GM18858 (cell line): ENCODE measurements around the gene NPM3.

Experiments
- ATAC-seq: cut with Tn5 transposase; IDR thresholded peaks from one replicate; pipeline ENCODE4 v1.9.1; 2021; ENCODE audit not compliant: unreplicated experiment

Gene NPM3

GRCh38 chr10:101782811-101783735, at the start of gene NPM3:
TSS of gene NPM3 (minus strand) at chr10:101783446. CDS start at chr10:101783390, 56 bp downstream.
- no peak for ATAC-seq

GRCh38 chr10:101832325-101832771, 49.1 kb upstream of the NPM3 start:
- ATAC-seq: no peak

- no peak for ATAC-seq
Observed at GRCh38 chr10:101831169-101831811, 48.0 kb upstream of the NPM3 start.

- peak; percentile 36 for ATAC-seq
Observed at GRCh38 chr10:101830322-101831168, 47.3 kb upstream of the NPM3 start.

- ATAC-seq: peak; percentile 4
Observed at GRCh38 chr10:101829561-101830315, 46.5 kb upstream of the NPM3 start.

GRCh38 chr10:101828766-101829551, 45.7 kb upstream of the NPM3 start:
- no peak for ATAC-seq

- ATAC-seq: no peak
Observed at GRCh38 chr10:101827919-101828600, 44.8 kb upstream of the NPM3 start.

- ATAC-seq: no peak
Observed at GRCh38 chr10:101826852-101827434, 43.7 kb upstream of the NPM3 start.

- ATAC-seq: no peak
Observed at GRCh38 chr10:101824736-101825135, 41.5 kb upstream of the NPM3 start.

- peak; percentile 12 for ATAC-seq
Observed at GRCh38 chr10:101818872-101819633, 35.8 kb upstream of the NPM3 start.

- peak; percentile 78 for ATAC-seq
Observed at GRCh38 chr10:101818119-101818871, 35.0 kb upstream of the NPM3 start, which contains the start of gene OGA. TSS of gene OGA (minus strand) at chr10:101818444. CDS start at chr10:101818022, 422 bp downstream.

- ATAC-seq: no peak
Observed at GRCh38 chr10:101817337-101818118, 34.3 kb upstream of the NPM3 start.

- ATAC-seq: no peak
Observed at GRCh38 chr10:101816913-101817336, 33.7 kb upstream of the NPM3 start.

GRCh38 chr10:101816376-101816775, 33.1 kb upstream of the NPM3 start:
- ATAC-seq: no peak

GRCh38 chr10:101814466-101815071, 31.3 kb upstream of the NPM3 start:
- no peak for ATAC-seq

- no peak for ATAC-seq
Observed at GRCh38 chr10:101812606-101813005, 29.4 kb upstream of the NPM3 start.
